UCSD-AML1 (cell line): Measurements from ENCODE around the gene RAPGEF5.
A peak's percentile ranks its signal among the peaks of the same experiment; 100 is the strongest.

ENCODE experiments used
- DNase-seq: peaks from one replicate; lab custom pipeline; 2025; ENCODE audit not compliant: unreplicated experiment; lab: John Stamatoyannopoulos, UW

The RAPGEF5 gene

GRCh38 chr7:22195397-22196172 is 161.4 kb downstream of the RAPGEF5 start:
- DNase-seq = no peak

GRCh38 chr7:22194658-22195273 is 162.2 kb downstream of the RAPGEF5 start:
- DNase-seq = no peak

DNA sequence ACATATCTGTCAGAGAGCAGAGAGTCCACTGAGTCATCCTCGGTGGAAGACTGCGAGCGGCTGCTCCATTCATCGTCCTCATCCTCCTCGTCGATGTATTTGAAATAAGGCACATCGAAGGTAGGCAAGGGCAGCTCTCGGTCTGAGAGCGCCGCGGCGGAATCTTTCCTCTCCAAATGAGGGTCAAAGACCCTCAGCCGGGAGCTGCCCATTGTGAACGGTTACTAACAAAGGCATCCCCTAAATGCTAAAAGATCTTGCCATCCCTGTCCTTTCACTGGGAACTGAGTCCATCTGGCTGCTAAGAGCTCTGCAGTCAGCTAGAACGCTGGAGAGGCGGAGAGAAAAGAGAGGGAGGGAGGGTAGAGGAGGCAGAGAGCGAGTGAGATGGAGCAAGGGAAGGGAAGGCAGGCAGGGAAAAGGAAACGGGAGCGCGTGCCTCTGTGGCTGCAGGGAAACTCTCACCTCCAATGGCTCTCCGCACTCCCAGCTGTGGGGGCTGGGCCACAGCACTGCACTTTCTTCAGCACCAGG is 163.4 kb downstream of the RAPGEF5 start:
- no peak for DNase-seq

DNA sequence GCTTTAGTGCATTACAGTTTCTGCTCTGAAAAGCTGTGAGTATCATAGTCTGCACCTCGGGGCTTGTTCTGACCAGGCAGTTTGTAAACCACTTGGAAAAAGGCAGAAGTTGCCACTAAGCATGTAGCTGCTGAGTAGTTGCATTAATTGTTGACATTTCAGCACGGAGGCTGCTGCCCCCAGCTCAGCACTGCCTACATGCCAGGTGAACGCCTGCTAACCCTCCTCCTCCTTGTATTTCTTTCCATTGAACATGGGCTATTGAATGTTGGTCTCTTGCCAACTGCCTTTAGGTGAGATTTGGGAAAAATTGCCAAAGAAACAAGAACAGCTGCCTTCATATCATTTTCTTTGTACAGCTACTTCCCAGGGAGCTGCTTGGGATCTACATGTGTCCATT is 164.2 kb downstream of the RAPGEF5 start:
- DNase-seq = no peak

- DNase-seq = no peak
Measured at GRCh38 chr7:22190736-22191135, 166.2 kb downstream of the RAPGEF5 start.

DNA sequence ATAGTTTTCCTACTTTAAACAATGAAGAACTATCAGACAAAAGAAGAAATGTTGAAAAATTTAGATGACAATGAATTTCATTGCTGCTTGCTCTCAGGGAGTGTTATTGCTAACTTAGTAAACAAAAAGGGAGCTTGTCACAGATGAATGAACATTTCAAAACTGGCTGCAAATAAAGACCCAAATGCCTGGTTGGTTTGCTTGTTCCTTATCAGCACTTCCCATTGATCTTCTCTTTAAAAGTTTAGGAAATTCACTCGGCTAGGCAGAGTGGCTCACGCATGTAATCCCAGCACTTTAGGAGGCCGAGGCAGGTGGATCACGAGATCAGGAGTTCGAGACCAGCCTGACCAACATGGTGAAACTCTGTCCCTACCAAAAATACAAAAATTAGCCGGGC is 167.2 kb downstream of the RAPGEF5 start:
- DNase-seq = no peak

DNA sequence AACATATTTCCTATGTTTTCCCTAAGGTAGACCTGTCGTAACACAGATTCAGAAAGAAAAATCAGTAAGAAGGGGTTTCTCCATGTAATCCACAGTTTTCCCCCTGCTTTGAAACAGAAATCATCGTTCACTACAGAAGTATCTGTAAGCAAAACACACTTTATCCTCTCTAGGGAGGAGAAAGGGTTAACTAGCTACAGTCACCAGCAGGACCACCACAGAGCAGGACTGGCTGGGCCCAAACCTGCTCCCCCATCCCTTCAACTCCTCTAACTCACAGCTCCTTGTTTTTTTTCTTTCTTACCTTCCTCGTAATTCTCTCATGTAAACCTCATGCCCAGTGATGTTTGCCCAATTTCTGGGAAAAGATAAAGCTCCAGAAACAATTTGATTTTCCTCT is 167.7 kb downstream of the RAPGEF5 start:
- no peak for DNase-seq

GRCh38 chr7:22187691-22188348 is 169.1 kb downstream of the RAPGEF5 start:
- DNase-seq = no peak

- DNase-seq = no peak
Measured at GRCh38 chr7:22185559-22185958, 171.4 kb downstream of the RAPGEF5 start.

DNA sequence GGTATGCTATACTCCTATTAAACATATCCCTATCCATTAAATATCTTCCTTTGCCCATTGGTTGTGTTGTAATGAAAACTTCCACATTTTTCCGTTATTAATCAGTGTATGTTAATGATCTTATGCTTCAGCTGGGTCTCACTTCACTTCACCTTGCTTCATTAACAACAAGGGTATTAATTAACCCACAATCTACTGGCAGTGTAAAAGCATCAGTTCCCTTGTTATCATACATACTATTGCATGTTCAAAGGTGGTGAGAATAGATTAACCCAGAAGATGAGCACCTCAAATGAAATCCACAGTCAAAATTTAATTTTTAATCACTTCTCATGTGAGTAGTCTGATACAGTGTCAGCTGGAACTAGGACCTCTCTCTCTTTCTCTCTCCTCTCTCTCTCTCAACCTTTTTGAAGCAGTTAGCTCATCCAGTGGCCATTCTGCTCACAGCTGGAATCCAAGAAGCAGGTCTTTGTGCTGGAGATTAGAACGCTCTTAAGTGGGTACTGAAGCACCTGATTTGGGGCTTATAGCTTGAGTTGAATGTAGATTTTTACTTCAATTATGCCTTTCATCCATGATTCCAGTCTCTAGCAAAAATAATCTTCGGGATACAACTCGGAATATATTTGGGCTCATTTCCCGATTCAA is 172.3 kb downstream of the RAPGEF5 start:
- DNase-seq = no peak

DNA sequence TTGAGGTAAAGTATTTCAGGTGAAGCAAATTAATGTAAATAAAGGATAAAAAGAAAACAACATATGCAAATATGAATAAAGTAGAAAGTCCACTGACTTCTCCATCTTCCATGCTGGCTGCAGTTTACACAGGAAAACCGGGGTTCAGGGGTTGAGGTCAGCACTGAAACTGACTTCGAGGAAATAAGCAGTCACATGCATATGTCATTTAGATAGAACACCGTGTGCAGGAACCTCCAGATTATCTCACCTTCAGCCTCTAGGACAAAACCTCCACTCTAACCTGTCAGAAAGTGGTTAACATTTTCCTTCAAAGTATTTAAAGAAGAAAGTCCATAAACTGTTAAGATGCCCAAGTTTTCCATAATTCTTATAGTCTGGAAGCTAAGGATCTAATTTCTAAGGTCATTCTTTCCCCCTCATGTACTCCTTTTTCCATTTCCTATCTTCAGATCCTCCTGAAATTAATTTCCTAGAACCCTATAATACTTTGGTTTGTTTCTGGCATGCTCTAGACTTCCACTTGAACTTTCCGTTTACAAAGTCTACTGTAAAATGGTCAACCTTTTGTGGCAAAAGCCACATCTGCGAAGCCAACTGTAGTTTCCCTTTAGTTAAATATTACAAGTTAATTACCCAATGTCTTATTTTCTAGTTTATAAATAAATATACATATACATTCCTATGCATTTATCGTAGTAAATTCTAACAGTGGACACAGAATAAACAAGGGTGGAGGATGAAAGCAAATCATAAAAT is 173.3 kb downstream of the RAPGEF5 start:
- no peak for DNase-seq

DNA sequence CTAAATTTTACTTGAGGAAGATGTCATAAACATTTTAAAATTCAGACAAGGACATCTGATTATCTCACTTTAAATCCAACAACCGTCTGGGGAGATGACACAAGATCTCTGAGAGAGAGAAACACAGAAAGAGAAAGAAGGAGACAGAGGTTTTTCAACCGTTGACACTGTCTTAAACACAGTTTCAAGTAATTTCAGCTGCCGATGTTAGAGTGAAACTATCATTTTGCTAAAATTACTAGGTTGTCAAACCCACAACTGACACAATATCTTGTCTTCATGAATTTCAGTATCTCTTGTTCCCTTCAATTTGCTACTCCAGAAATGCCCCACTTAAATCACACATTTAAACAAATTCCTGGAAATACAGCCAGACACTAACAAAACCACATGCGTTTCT is 174.8 kb downstream of the RAPGEF5 start:
- no peak for DNase-seq

- no peak for DNase-seq
Measured at GRCh38 chr7:22181663-22182062, 175.3 kb downstream of the RAPGEF5 start.

- DNase-seq = no peak
Measured at GRCh38 chr7:22179442-22179879, 177.5 kb downstream of the RAPGEF5 start.

DNA sequence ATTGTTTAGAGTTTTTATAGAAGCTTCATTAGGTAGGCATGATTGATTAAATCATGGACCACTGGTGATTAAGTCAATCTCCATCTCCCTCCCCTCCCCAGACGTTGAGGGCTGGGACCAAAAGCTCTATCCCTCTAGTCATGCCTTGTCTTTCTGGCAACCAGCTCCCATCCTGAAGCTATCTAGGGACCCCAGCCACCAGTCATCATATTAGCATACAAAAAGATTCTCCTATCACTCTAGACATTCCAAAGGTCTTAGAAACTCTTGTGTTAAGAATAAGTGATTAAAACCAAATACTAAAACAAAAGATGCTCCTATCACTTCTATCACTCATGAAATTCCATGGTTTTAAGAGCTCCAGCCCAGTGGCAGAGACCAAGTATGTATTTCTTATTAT is 178.2 kb downstream of the RAPGEF5 start:
- DNase-seq = no peak

GRCh38 chr7:22176791-22177412 is 180.1 kb downstream of the RAPGEF5 start:
- DNase-seq = no peak

- DNase-seq = no peak
Measured at GRCh38 chr7:22174574-22174953, 182.4 kb downstream of the RAPGEF5 start.

DNA sequence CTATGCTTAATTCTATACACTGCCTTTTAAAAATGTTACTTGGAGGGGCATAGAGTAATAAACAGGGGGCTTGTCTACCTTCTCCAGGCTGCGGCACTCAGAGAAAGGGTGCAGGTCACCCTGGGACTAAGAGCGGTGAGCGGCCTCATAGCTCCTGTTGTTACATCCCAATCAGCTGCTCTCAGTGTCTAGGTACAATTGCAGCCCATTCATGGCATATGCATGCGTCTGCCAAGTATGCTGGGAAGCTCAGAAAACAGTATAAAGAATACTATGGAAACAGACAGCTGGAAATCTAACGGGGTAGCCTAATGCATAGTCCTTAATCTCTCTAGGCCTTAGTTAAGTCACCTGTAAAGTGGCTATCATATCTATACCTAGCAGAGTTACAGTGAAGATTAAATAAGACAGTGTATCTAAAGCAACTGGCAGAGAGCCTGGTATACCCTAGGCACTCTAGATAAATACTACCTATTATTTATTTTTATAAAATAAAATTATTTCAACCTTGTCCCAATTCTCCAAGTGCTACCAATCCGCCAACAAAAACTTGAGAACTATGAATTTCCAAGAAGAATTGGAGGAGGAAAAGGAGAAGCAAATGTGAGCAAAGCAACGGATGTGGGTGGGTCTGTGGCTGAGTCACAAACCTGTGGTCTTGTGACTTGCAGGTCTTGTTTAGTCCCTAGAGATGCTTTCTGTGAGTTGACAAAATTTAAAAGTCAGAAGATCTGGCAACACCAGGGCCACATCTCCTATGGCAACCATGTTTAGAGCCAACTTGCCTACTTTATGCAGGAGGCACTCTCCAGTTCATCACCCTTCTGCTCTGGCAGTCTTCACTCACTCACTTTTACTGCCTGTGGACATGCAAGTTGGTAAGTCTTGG is 183.0 kb downstream of the RAPGEF5 start:
- DNase-seq = peak; percentile 28

DNA sequence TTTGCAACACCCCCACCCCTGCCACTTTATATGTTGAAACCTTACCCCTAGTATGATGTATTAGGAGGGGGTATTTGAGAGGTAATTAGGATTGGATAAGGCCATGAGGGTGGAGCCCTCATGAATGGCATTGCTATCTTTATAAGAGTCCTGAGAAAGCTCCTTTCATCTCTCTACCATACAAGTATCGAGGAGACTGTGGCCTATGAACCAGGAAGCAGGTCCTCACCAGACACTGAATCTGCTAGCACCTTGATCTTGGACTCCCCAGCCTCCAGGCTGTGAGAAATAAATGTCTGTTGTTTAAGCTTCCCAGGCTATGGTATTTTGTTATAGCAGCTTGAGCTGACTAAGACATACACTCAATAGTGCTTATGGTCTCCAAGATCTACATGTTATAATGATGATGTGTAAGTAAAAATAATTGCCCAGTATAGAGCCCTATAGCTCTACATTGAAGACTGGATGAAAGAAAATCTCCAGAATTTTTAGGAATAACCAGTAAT is 188.8 kb downstream of the RAPGEF5 start:
- no peak for DNase-seq
